ENCODE results near the gene CYB561A3. TPM values are rescaled to one million over a fixed set of nuclear protein-coding genes. Genes with fewer than 3 reads are reported as not detected.

Gene CYB561A3
- total RNA-seq, 1 experiment from 2014 or later, result 54.7 TPM

DNA sequence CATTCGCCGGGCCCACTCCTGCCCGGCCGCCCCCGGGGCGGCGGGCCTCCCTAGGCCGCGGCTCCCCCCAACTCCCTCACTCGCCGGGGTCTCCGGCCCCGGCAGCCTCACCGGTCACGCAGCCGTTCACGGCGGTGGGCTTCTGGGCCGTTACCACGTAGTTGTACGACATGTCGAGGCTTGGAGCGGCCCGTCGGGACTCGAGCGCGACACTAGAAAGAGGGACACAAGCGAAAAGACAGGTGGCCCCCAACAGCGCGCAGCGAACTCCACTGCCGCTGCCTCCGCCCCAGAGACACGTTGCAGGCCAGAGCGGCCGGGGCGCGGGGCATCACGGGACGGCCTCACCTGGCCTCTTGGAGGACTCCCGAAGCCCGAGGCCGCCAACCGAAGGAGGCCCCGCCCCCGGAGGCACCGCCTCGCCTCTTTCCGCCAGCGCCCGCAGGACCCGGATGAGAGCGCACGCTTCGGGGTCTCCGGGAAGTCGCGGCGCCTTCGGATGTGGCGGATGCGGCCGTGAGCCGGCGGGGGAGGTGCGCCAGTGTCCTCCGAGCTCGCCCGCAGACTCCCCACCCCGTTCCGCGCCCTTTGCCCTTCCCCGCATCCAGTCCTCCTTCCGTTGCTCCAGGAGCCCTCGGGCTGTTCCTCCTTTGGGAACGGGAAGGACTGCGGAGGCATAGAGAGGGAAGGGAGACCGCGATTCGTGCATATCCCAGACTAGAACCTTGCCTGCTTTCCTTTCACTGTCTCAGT lies 28.7 kb downstream of the CYB561A3 start, which contains the start of the genes DDB1 and TKFC:
DDB1 (minus strand) TSS at position 309 of the 753 bp plus-strand sequence; CDS start at position 172, 137 bp downstream.
TKFC (plus strand) TSS at position 432 of the 753 bp plus-strand sequence. CDS start 1,501 bp downstream, outside the sequence.
- H3K4me3 ChIP-seq (ENCODE audit: low read depth, low read length, poor library complexity, severe bottlenecking), result peak within 1 kb of the TSS; percentile 94
- intact Hi-C loops (cut with micrococcal nuclease; ENCODE audit: unreplicated experiment), result loop anchor here (2.0 kb wide), 1 partner anchor 176 kb away; the partner anchor contains the start of gene LRRC10B
- peaks cover 17% of the 10 kb centered on the region for H3K36me3 ChIP-seq (ENCODE audit: insufficient read depth, low read length, poor library complexity, severe bottlenecking)
- CTCF ChIA-PET, result no interaction called here
- H3K27me3 ChIP-seq (replicated peaks; ENCODE audit: insufficient read depth, low read depth, low read length, poor library complexity), result no peaks in the 10 kb centered on the region
- peak within 1 kb of the TSS; percentile 87 for H3K27ac ChIP-seq (ENCODE audit: low read depth, low read length, poor library complexity, severe bottlenecking)
- TF ChIP-seq, protein P1, sequence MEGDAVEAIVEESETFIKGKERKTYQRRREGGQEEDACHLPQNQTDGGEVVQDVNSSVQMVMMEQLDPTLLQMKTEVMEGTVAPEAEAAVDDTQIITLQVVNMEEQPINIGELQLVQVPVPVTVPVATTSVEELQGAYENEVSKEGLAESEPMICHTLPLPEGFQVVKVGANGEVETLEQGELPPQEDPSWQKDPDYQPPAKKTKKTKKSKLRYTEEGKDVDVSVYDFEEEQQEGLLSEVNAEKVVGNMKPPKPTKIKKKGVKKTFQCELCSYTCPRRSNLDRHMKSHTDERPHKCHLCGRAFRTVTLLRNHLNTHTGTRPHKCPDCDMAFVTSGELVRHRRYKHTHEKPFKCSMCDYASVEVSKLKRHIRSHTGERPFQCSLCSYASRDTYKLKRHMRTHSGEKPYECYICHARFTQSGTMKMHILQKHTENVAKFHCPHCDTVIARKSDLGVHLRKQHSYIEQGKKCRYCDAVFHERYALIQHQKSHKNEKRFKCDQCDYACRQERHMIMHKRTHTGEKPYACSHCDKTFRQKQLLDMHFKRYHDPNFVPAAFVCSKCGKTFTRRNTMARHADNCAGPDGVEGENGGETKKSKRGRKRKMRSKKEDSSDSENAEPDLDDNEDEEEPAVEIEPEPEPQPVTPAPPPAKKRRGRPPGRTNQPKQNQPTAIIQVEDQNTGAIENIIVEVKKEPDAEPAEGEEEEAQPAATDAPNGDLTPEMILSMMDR (conservative IDR thresholded peaks at IDR 0.05; ENCODE audit: low read depth, low read length), result no peak
- no peak for TF ChIP-seq EZH2 (IDR thresholded peaks at IDR 0.05; ENCODE audit: borderline replicate concordance, low read depth, low read length, poor library complexity, severe bottlenecking)
- no TSS peak for BruUV-seq (replicated peaks)
- peak; percentile 98 for DNase-seq (ENCODE audit: low spot score)
- POLR2A ChIA-PET (ENCODE audit: low non-redundant PET), result interaction anchor here (0.8 kb wide), 1 partner anchor 29 kb away, joined by 3 read pairs; the partner anchor contains the start of genes CYB561A3 and TMEM138
- H3K9me3 ChIP-seq (ENCODE audit: low read depth, low read length, poor library complexity, severe bottlenecking), result no peaks in the 10 kb centered on the region
- H3K4me1 ChIP-seq (ENCODE audit: insufficient read depth, low read length, poor library complexity, severe bottlenecking), result peaks cover 10% of the 10 kb centered on the region

DNA sequence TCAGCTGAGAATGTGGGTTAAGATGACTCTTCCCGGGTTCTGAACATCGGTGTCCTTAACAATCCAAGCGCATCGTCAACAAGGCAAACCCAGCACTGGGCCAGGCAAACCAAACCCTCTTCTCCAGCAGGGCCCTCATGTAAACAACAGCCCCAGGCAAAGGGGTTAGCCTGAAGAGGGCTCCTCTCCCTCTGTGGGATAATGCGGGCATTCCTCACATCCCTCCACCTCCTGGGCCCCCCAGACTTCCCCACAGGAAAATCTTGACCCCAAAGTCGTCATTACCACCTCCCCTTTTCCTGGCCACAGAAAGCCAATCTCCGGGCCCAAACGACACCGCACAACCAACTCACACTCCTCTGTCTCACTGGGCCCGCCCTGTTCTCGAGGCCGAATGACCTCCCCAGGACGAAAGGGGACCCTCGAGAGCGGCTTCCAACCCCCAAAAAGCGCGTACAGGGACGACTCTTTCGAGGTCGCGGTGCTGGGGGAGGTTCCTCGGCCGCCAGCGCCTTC lies 29.3 kb downstream of the CYB561A3 start:
- H3K9me3 ChIP-seq (ENCODE audit: low read depth, low read length, poor library complexity, severe bottlenecking), result no peaks in the 10 kb centered on the region
- intact Hi-C loops (cut with micrococcal nuclease; ENCODE audit: unreplicated experiment), result loop anchor here (2.0 kb wide), 1 partner anchor 176 kb away; the partner anchor contains the start of gene LRRC10B
- peak; percentile 29 for DNase-seq (ENCODE audit: low spot score)
- H3K27ac ChIP-seq (ENCODE audit: low read depth, low read length, poor library complexity, severe bottlenecking), result peak overlapping the region; percentile 87
- H3K27me3 ChIP-seq (replicated peaks; ENCODE audit: insufficient read depth, low read depth, low read length, poor library complexity), result no peaks in the 10 kb centered on the region
- peaks cover 10% of the 10 kb centered on the region for H3K4me1 ChIP-seq (ENCODE audit: insufficient read depth, low read length, poor library complexity, severe bottlenecking)
- H3K36me3 ChIP-seq (ENCODE audit: insufficient read depth, low read length, poor library complexity, severe bottlenecking), result peaks cover 24% of the 10 kb centered on the region
- BruUV-seq (replicated peaks), result no TSS peak
- CTCF ChIA-PET, result no interaction called here
- POLR2A ChIA-PET (ENCODE audit: low non-redundant PET), result interaction anchor here (0.9 kb wide), 1 partner anchor 29 kb away, joined by 4 read pairs; the partner anchor contains the start of genes CYB561A3 and TMEM138
- peak overlapping the region; percentile 94 for H3K4me3 ChIP-seq (ENCODE audit: low read depth, low read length, poor library complexity, severe bottlenecking)
- TF ChIP-seq, protein P1 (conservative IDR thresholded peaks at IDR 0.05; ENCODE audit: low read depth, low read length), result no peak
- no peak for TF ChIP-seq EZH2 (IDR thresholded peaks at IDR 0.05; ENCODE audit: borderline replicate concordance, low read depth, low read length, poor library complexity, severe bottlenecking)

DNA sequence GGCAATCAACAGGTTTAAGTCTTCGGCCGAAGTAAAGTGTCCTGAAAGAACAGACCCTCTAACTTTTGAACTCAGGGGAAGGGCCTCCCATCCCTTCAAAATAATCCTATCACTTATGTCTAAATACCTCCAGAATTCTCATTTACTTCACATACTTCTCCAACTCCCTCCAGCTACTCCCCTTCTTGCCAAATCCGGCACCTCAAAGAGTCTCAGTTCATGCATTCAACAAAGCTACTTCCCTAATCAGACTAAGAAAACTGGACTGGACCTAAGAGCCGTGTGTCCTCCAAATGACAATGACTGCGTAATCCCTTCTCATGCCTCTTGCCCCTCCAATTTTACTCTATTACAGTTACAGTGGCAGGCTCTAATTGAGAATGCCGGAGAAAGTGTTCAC lies 30.0 kb downstream of the CYB561A3 start:
- Histone ChIP-seq H3K9me3 (ENCODE audit: low read depth, low read length, poor library complexity, severe bottlenecking) (no peaks in the 10 kb centered on the region), H3K27me3 (replicated peaks; ENCODE audit: insufficient read depth, low read depth, low read length, poor library complexity) (no peaks in the 10 kb centered on the region), H3K4me1 (ENCODE audit: insufficient read depth, low read length, poor library complexity, severe bottlenecking) (peaks cover 13% of the 10 kb centered on the region), H3K27ac (ENCODE audit: low read depth, low read length, poor library complexity, severe bottlenecking) (peak overlapping the region; percentile 87), H3K4me3 (ENCODE audit: low read depth, low read length, poor library complexity, severe bottlenecking) (peak overlapping the region; percentile 94), H3K36me3 (ENCODE audit: insufficient read depth, low read length, poor library complexity, severe bottlenecking) (peaks cover 26% of the 10 kb centered on the region)
- no peak for TF ChIP-seq EZH2 (IDR thresholded peaks at IDR 0.05; ENCODE audit: borderline replicate concordance, low read depth, low read length, poor library complexity, severe bottlenecking)
- TF ChIP-seq, protein P1 (conservative IDR thresholded peaks at IDR 0.05; ENCODE audit: low read depth, low read length), result no peak
- BruUV-seq (replicated peaks), result no TSS peak
- intact Hi-C loops (cut with micrococcal nuclease; ENCODE audit: unreplicated experiment), result loop anchor here (2.0 kb wide), 1 partner anchor 177 kb away; the partner anchor contains the start of gene LRRC10B
- ChIA-PET CTCF (no interaction called here), POLR2A (ENCODE audit: low non-redundant PET) (interaction anchor here (0.6 to 0.9 kb wide), 2 partner anchors 30 to 34 kb away, joined by 3 to 4 read pairs; partner anchors contain the start of genes CYB561A3 and TMEM138)
- no peak for DNase-seq (ENCODE audit: low spot score)

Data from A673 (cell line).